Measurements from ENCODE around the gene COL4A3.

DNA sequence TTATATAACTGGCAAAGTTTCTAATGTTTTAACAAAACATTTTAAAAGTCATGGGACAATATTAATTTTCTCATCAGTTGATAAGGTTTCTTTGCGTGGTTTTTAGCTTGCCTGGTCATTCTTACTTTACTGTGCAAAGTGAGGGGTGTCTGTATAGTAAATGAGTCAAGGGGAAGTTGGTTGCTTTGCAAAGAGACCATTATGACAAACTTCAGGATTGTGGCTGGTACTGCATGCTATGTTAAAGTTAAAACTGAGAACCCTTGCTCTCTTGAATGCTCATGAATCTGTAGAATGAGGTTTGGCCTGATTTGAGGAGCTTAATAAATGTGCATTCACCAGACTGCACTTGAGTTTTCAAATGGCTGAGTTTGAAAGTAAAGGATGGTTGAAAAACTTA, 47.4 kb upstream of the COL4A3 start:
- TF ChIP-seq, protein P1, sequence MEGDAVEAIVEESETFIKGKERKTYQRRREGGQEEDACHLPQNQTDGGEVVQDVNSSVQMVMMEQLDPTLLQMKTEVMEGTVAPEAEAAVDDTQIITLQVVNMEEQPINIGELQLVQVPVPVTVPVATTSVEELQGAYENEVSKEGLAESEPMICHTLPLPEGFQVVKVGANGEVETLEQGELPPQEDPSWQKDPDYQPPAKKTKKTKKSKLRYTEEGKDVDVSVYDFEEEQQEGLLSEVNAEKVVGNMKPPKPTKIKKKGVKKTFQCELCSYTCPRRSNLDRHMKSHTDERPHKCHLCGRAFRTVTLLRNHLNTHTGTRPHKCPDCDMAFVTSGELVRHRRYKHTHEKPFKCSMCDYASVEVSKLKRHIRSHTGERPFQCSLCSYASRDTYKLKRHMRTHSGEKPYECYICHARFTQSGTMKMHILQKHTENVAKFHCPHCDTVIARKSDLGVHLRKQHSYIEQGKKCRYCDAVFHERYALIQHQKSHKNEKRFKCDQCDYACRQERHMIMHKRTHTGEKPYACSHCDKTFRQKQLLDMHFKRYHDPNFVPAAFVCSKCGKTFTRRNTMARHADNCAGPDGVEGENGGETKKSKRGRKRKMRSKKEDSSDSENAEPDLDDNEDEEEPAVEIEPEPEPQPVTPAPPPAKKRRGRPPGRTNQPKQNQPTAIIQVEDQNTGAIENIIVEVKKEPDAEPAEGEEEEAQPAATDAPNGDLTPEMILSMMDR (IDR thresholded peaks at IDR 0.05): no peak
- TF ChIP-seq POLR2A (IDR thresholded peaks at IDR 0.05): no peak

Data from adrenal gland (tissue), 5 donors.